Neural crest cell (in vitro differentiated cells): ENCODE measurements around the gene DUS1L. TPM values are rescaled to one million over a fixed set of nuclear protein-coding genes. Genes with fewer than 3 reads are reported as not detected.

Source experiments
- DNase-seq: peaks from one replicate; pipeline ENCODE4 v3.0.0; 2021; ENCODE audit warnings: low read depth, mixed read lengths, low spot score
- H3K27ac Mint-ChIP-seq: one replicate; pipeline ENCODE4 v1.8.0; 2021; ENCODE audit warnings: mild to moderate bottlenecking, mixed read lengths; ENCODE audit not compliant: unreplicated experiment
- H3K27me3 Mint-ChIP-seq: 2 replicates; pipeline ENCODE4 v1.8.0; 2021; ENCODE audit warnings: low read depth, mild to moderate bottlenecking, mixed read lengths
- H3K36me3 Mint-ChIP-seq: 2 replicates; pipeline ENCODE4 v1.8.0; 2021; ENCODE audit warnings: low read depth, mild to moderate bottlenecking, mixed read lengths
- H3K4me1 Mint-ChIP-seq: 2 replicates; pipeline ENCODE4 v1.8.0; 2021; ENCODE audit warnings: mixed read lengths
- H3K4me3 Mint-ChIP-seq: one replicate; pipeline ENCODE4 v1.8.0; 2021; ENCODE audit warnings: mild to moderate bottlenecking, mixed read lengths
- H3K9me3 Mint-ChIP-seq: 2 replicates; pipeline ENCODE4 v1.8.0; 2021; ENCODE audit warnings: mixed read lengths
- CTCF ChIP-seq: fragments of 200-600 bp; sonication (generic); conservative IDR thresholded peaks from 2 replicates; pipeline ENCODE4 v1.5.0; 2021; ENCODE audit warnings: antibody characterized with exemption, mild to moderate bottlenecking
- total RNA-seq: library from RNA; stranded (reverse); gene quantifications from 2 replicates; pipeline ENCODE4 v1.2.1, GENCODE V29; 2021

The DUS1L gene
- total RNA-seq, 1 donor from 2014 or later, result 131 TPM

GRCh38 chr17:82072827-82073226 lies 7.2 kb upstream of the DUS1L start:
- H3K4me1 Mint-ChIP-seq, result no peaks in the 10 kb centered on the region
- no peaks in the 10 kb centered on the region for H3K36me3 Mint-ChIP-seq
- TF ChIP-seq CTCF, result no peak
- no peak for DNase-seq
- H3K27me3 Mint-ChIP-seq, result peaks cover 32% of the 10 kb centered on the region
- H3K27ac Mint-ChIP-seq, result no peak overlapping the region
- H3K9me3 Mint-ChIP-seq, result no peaks in the 10 kb centered on the region
- H3K4me3 Mint-ChIP-seq, result peak overlapping the region; percentile 49

- TF ChIP-seq CTCF, result no peak
- no peak overlapping the region for H3K27ac Mint-ChIP-seq
- no peak for DNase-seq
- H3K4me3 Mint-ChIP-seq, result peak overlapping the region; percentile 22
- no peaks in the 10 kb centered on the region for H3K9me3 Mint-ChIP-seq
- H3K36me3 Mint-ChIP-seq, result no peaks in the 10 kb centered on the region
- peaks cover 26% of the 10 kb centered on the region for H3K27me3 Mint-ChIP-seq
- H3K4me1 Mint-ChIP-seq, result no peaks in the 10 kb centered on the region
Observed at GRCh38 chr17:82070611-82071010, 5.0 kb upstream of the DUS1L start.

- H3K27me3 Mint-ChIP-seq, result peaks cover 2% of the 10 kb centered on the region
- no peaks in the 10 kb centered on the region for H3K9me3 Mint-ChIP-seq
- no peak for TF ChIP-seq CTCF
- peak overlapping the region; percentile 78 for H3K4me3 Mint-ChIP-seq
- no peaks in the 10 kb centered on the region for H3K4me1 Mint-ChIP-seq
- H3K36me3 Mint-ChIP-seq, result no peaks in the 10 kb centered on the region
- no peak overlapping the region for H3K27ac Mint-ChIP-seq
- DNase-seq, result no peak
Observed at GRCh38 chr17:82065193-82065637, 389 bp downstream of the DUS1L start.

GRCh38 chr17:82064433-82065192 lies 991 bp downstream of the DUS1L start:
- DNase-seq, result no peak
- Mint-ChIP-seq H3K36me3 (no peaks in the 10 kb centered on the region), H3K9me3 (no peaks in the 10 kb centered on the region), H3K27me3 (no peaks in the 10 kb centered on the region), H3K4me1 (no peaks in the 10 kb centered on the region), H3K4me3 (peak overlapping the region; percentile 78), H3K27ac (no peak overlapping the region)
- TF ChIP-seq CTCF, result no peak

GRCh38 chr17:82063424-82064415 lies 1.9 kb downstream of the DUS1L start:
- H3K36me3 Mint-ChIP-seq, result no peaks in the 10 kb centered on the region
- H3K9me3 Mint-ChIP-seq, result no peaks in the 10 kb centered on the region
- no peak for TF ChIP-seq CTCF
- no peak for DNase-seq
- peak overlapping the region; percentile 78 for H3K4me3 Mint-ChIP-seq
- no peak overlapping the region for H3K27ac Mint-ChIP-seq
- H3K27me3 Mint-ChIP-seq, result no peaks in the 10 kb centered on the region
- no peaks in the 10 kb centered on the region for H3K4me1 Mint-ChIP-seq
